Measurements from ENCODE around the gene SMCO3.

Gene SMCO3

GRCh38 chr12:14834509-14834908, 20.5 kb upstream of the SMCO3 start:
- H3F3A ChIP-seq (ENCODE audit: control insufficient read depth, insufficient read depth) = no peaks in the 10 kb centered on the region
- H3K27ac ChIP-seq (ENCODE audit: low read depth, low read length) = no peak overlapping the region
- no peaks in the 10 kb centered on the region; the same call in 1 of the 2 replicates for H3K9me2 ChIP-seq (replicated peaks; ENCODE audit: control insufficient read depth, low read length)
- TF ChIP-seq EZH2phosphoT487 (IDR thresholded peaks at IDR 0.05; ENCODE audit: borderline replicate concordance, low read length) = no peak
- TF ChIP-seq CTCF (IDR thresholded peaks at IDR 0.05; ENCODE audit: low read depth, low read length, poor library complexity, severe bottlenecking) = no peak
- H3K4me1 ChIP-seq (ENCODE audit: control insufficient read depth, low read length) = no peaks in the 10 kb centered on the region
- no peak overlapping the region for H3K4me2 ChIP-seq (ENCODE audit: low read length)
- no peaks in the 10 kb centered on the region for H4K20me1 ChIP-seq (ENCODE audit: control insufficient read depth, insufficient read depth, low read depth, low read length)
- H3K36me3 ChIP-seq (ENCODE audit: control insufficient read depth, low read length) = no peaks in the 10 kb centered on the region
- no peak overlapping the region for H3K4me3 ChIP-seq (ENCODE audit: low read length)
- H3K27me3 ChIP-seq (ENCODE audit: control insufficient read depth, low read length) = no peaks in the 10 kb centered on the region
- no peaks in the 10 kb centered on the region for H3K9me3 ChIP-seq (ENCODE audit: control insufficient read depth, insufficient read depth, low read length)
- no peaks in the 10 kb centered on the region for H3K79me2 ChIP-seq (ENCODE audit: control insufficient read depth, low read length)

- Histone ChIP-seq H3K9me2 (replicated peaks; ENCODE audit: control insufficient read depth, low read length) (no peaks in the 10 kb centered on the region; the same call in 1 of the 2 replicates), H3K9me3 (ENCODE audit: control insufficient read depth, insufficient read depth, low read length) (no peaks in the 10 kb centered on the region), H3K4me2 (ENCODE audit: low read length) (no peak overlapping the region), H3K27me3 (ENCODE audit: control insufficient read depth, low read length) (no peaks in the 10 kb centered on the region), H3K27ac (ENCODE audit: low read depth, low read length) (no peak overlapping the region), H3K4me1 (ENCODE audit: control insufficient read depth, low read length) (no peaks in the 10 kb centered on the region), H3K4me3 (ENCODE audit: low read length) (no peak overlapping the region), H3K36me3 (ENCODE audit: control insufficient read depth, low read length) (no peaks in the 10 kb centered on the region), H4K20me1 (ENCODE audit: control insufficient read depth, insufficient read depth, low read depth, low read length) (no peaks in the 10 kb centered on the region), H3F3A (ENCODE audit: control insufficient read depth, insufficient read depth) (no peaks in the 10 kb centered on the region), H3K79me2 (ENCODE audit: control insufficient read depth, low read length) (no peaks in the 10 kb centered on the region)
- no peak for TF ChIP-seq EZH2phosphoT487 (IDR thresholded peaks at IDR 0.05; ENCODE audit: borderline replicate concordance, low read length)
These were observed 20.0 kb upstream of the SMCO3 start for GRCh38 chr12:14833952-14834351.

GRCh38 chr12:14833336-14833735, 19.4 kb upstream of the SMCO3 start:
- Histone ChIP-seq H3K9me3 (ENCODE audit: control insufficient read depth, insufficient read depth, low read length) (no peaks in the 10 kb centered on the region), H3K4me2 (ENCODE audit: low read length) (no peak overlapping the region), H3K4me1 (ENCODE audit: control insufficient read depth, low read length) (no peaks in the 10 kb centered on the region), H4K20me1 (ENCODE audit: control insufficient read depth, insufficient read depth, low read depth, low read length) (no peaks in the 10 kb centered on the region), H3K36me3 (ENCODE audit: control insufficient read depth, low read length) (no peaks in the 10 kb centered on the region), H3K79me2 (ENCODE audit: control insufficient read depth, low read length) (no peaks in the 10 kb centered on the region), H3K9me2 (replicated peaks; ENCODE audit: control insufficient read depth, low read length) (no peaks in the 10 kb centered on the region; the same call in 1 of the 2 replicates), H3F3A (ENCODE audit: control insufficient read depth, insufficient read depth) (no peaks in the 10 kb centered on the region), H3K27ac (ENCODE audit: low read depth, low read length) (no peak overlapping the region), H3K4me3 (ENCODE audit: low read length) (no peak overlapping the region), H3K27me3 (ENCODE audit: control insufficient read depth, low read length) (no peaks in the 10 kb centered on the region)
- TF ChIP-seq CTCF (IDR thresholded peaks at IDR 0.05; ENCODE audit: low read depth, low read length, poor library complexity, severe bottlenecking) (no peak), EZH2phosphoT487 (IDR thresholded peaks at IDR 0.05; ENCODE audit: borderline replicate concordance, low read length) (no peak)

GRCh38 chr12:14828892-14829291, 14.9 kb upstream of the SMCO3 start:
- Histone ChIP-seq H3F3A (ENCODE audit: control insufficient read depth, insufficient read depth) (no peaks in the 10 kb centered on the region), H3K36me3 (ENCODE audit: control insufficient read depth, low read length) (no peaks in the 10 kb centered on the region), H3K4me3 (ENCODE audit: low read length) (no peak overlapping the region), H3K79me2 (ENCODE audit: control insufficient read depth, low read length) (no peaks in the 10 kb centered on the region), H3K4me1 (ENCODE audit: control insufficient read depth, low read length) (no peaks in the 10 kb centered on the region), H3K9me3 (ENCODE audit: control insufficient read depth, insufficient read depth, low read length) (no peaks in the 10 kb centered on the region), H3K27me3 (ENCODE audit: control insufficient read depth, low read length) (no peaks in the 10 kb centered on the region), H3K27ac (ENCODE audit: low read depth, low read length) (no peak overlapping the region), H4K20me1 (ENCODE audit: control insufficient read depth, insufficient read depth, low read depth, low read length) (no peaks in the 10 kb centered on the region), H3K4me2 (ENCODE audit: low read length) (no peak overlapping the region), H3K9me2 (replicated peaks; ENCODE audit: control insufficient read depth, low read length) (no peaks in the 10 kb centered on the region; the same call in 1 of the 2 replicates)
- TF ChIP-seq CTCF (IDR thresholded peaks at IDR 0.05; ENCODE audit: low read depth, low read length, poor library complexity, severe bottlenecking) (no peak), EZH2phosphoT487 (IDR thresholded peaks at IDR 0.05; ENCODE audit: borderline replicate concordance, low read length) (no peak)

Data from DOHH2 (cell line).